ENCODE data around the gene EDDM13.

EDDM13 gene

DNA sequence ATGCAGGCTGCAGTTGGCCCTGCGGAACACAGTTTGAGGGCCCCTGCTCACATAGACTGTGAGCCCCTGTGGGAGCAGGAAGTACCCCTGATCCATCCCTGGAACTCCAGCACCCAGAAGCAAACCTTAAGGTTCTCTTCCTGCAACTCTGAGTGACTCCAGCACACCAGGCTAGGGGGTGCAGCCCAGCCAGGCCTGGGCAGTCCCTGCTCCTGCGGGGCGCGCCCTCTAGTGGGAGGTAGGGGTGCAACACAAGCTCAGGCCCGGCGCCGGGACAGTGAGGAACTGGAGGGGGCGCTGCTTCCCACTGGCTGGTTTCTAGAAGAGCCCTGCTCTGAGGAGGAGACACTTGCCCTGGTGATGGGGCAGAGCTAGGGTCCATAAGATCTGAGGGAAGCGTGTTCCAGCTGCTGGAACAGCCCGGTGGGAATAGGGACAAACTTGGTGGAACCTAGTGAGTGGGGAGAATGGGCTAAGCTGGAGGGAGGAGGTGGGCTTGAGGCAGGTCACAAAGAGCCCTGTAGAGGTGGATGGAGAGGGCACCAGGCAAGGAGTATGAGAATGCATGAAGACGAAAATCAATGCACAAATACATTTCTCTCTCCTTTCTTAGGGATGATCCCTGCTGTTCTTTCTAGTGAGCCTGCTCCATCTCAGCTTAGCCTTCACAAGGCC is 37.1 kb downstream of the EDDM13 start:
- Histone ChIP-seq H3K4me3 (ENCODE audit: low read length in 2 of 2) (no peak overlapping the region), H3K4me1 (ENCODE audit: control insufficient read depth, insufficient read depth, low read length) (peaks cover 6% of the 10 kb centered on the region), H3K27me3 (ENCODE audit: control insufficient read depth in 1 of 2, insufficient read depth in 2 of 2, low read length in 2 of 2) (no peaks in the 10 kb centered on the region), H3K36me3 (ENCODE audit: control insufficient read depth in 2 of 2, insufficient read depth in 2 of 2, low read length in 2 of 2) (peaks cover 0 to 4% of the 10 kb centered on the region in 2 donors), H3K9me3 (ENCODE audit: control insufficient read depth in 2 of 2, low read length in 2 of 2) (no peaks in the 10 kb centered on the region), H3K27ac (ENCODE audit: low read length) (no peak overlapping the region), H3K9ac (ENCODE audit: low read length in 2 of 2) (no peak overlapping the region)

- Histone ChIP-seq H3K9ac (ENCODE audit: low read length in 2 of 2) (no peak overlapping the region), H3K4me3 (ENCODE audit: low read length in 2 of 2) (no peak overlapping the region), H3K4me1 (ENCODE audit: control insufficient read depth, insufficient read depth, low read length) (peaks cover 9% of the 10 kb centered on the region), H3K27me3 (ENCODE audit: control insufficient read depth in 1 of 2, insufficient read depth in 2 of 2, low read length in 2 of 2) (no peaks in the 10 kb centered on the region), H3K27ac (ENCODE audit: low read length) (no peak overlapping the region), H3K36me3 (ENCODE audit: control insufficient read depth in 2 of 2, insufficient read depth in 2 of 2, low read length in 2 of 2) (peaks cover 0 to 4% of the 10 kb centered on the region in 2 donors), H3K9me3 (ENCODE audit: control insufficient read depth in 2 of 2, low read length in 2 of 2) (no peaks in the 10 kb centered on the region)
These were observed 37.9 kb downstream of the EDDM13 start for GRCh38 chr19:56310462-56310861.

DNA sequence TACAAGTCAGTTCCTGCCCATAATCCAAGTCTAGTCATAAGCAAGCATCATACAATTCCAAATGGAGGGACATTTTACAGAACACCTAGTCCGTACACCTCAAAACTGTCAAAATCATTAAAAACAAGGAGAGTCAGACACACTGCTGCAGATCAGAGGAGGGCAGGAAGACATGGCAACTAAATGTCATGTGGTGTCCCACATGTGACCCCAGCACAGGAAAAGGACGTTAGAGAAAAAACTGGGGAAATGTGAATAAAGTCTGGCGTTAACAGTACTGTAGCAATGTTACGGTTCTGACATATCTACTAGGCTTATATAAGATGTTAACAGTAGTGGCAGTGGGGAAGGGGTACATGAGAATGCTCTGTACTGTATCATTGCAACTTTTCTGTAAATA is 39.8 kb downstream of the EDDM13 start:
- Histone ChIP-seq H3K9me3 (ENCODE audit: control insufficient read depth in 2 of 2, low read length in 2 of 2) (no peaks in the 10 kb centered on the region), H3K4me3 (ENCODE audit: low read length in 2 of 2) (no peak overlapping the region), H3K27ac (ENCODE audit: low read length) (no peak overlapping the region), H3K36me3 (ENCODE audit: control insufficient read depth in 2 of 2, insufficient read depth in 2 of 2, low read length in 2 of 2) (peaks cover 0 to 4% of the 10 kb centered on the region in 2 donors), H3K9ac (ENCODE audit: low read length in 2 of 2) (no peak overlapping the region), H3K27me3 (ENCODE audit: control insufficient read depth in 1 of 2, insufficient read depth in 2 of 2, low read length in 2 of 2) (no peaks in the 10 kb centered on the region), H3K4me1 (ENCODE audit: control insufficient read depth, insufficient read depth, low read length) (peaks cover 15% of the 10 kb centered on the region)

DNA sequence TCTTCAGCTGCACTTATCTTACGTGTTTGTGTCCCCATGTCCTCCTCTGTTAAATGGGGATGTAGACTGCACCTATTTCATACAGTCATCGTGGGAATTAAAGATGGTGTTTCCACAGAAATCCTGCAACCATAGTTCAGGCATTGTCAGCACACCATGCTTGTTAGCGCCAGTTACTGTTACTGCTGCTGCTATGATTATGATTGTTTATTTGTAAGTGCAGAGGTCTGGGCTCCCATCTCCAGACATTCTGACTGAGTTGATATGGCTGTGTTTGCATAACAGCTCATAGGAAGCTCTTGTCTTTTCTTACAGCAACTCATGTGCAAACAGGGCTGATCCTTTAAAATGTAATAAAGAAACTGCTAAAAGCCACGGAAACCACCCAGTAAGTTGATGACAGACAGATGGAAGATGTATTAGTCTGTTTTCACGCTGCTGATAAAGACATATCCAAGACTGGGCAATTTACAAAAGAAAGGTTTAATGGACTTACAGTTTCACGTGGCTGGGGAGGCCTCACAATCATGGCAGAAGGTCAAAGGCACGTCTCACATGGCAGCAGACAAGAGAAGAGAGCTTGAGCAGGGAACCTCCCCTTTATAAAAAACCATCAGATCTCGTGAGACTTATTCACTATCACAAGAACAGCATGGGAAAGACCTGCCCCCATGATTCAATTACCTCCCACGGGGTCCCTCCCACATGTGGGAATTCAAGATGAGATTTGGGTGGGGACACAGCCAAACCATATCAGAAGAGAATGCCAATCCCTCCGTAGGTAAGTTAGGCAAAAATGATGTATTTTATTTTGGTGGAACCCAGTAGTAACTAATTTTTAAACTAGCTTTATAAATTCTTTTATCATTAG is 40.5 kb downstream of the EDDM13 start:
- no peak overlapping the region for H3K4me3 ChIP-seq (ENCODE audit: low read length in 2 of 2)
- H3K4me1 ChIP-seq (ENCODE audit: control insufficient read depth, insufficient read depth, low read length) = peaks cover 15% of the 10 kb centered on the region
- H3K9ac ChIP-seq (ENCODE audit: low read length in 2 of 2) = no peak overlapping the region
- H3K27me3 ChIP-seq (ENCODE audit: control insufficient read depth in 1 of 2, insufficient read depth in 2 of 2, low read length in 2 of 2) = no peaks in the 10 kb centered on the region
- no peaks in the 10 kb centered on the region for H3K9me3 ChIP-seq (ENCODE audit: control insufficient read depth in 2 of 2, low read length in 2 of 2)
- H3K36me3 ChIP-seq (ENCODE audit: control insufficient read depth in 2 of 2, insufficient read depth in 2 of 2, low read length in 2 of 2) = peaks cover 0 to 4% of the 10 kb centered on the region in 2 donors
- H3K27ac ChIP-seq (ENCODE audit: low read length) = no peak overlapping the region

GRCh38 chr19:56314018-56314380 is 41.5 kb downstream of the EDDM13 start:
- Histone ChIP-seq H3K9me3 (ENCODE audit: control insufficient read depth in 2 of 2, low read length in 2 of 2) (no peaks in the 10 kb centered on the region), H3K36me3 (ENCODE audit: control insufficient read depth in 2 of 2, insufficient read depth in 2 of 2, low read length in 2 of 2) (peaks cover 0 to 3% of the 10 kb centered on the region in 2 donors), H3K27me3 (ENCODE audit: control insufficient read depth in 1 of 2, insufficient read depth in 2 of 2, low read length in 2 of 2) (no peaks in the 10 kb centered on the region), H3K9ac (ENCODE audit: low read length in 2 of 2) (peak overlapping the region; percentile 88 to 93), H3K4me3 (ENCODE audit: low read length in 2 of 2) (peak overlapping the region; percentile 95 to 98), H3K4me1 (ENCODE audit: control insufficient read depth, insufficient read depth, low read length) (peaks cover 15% of the 10 kb centered on the region), H3K27ac (ENCODE audit: low read length) (peak overlapping the region; percentile 97)

- Histone ChIP-seq H3K27me3 (ENCODE audit: control insufficient read depth in 1 of 2, insufficient read depth in 2 of 2, low read length in 2 of 2) (no peaks in the 10 kb centered on the region), H3K27ac (ENCODE audit: low read length) (peak within 1 kb of the TSS; percentile 97), H3K9me3 (ENCODE audit: control insufficient read depth in 2 of 2, low read length in 2 of 2) (no peaks in the 10 kb centered on the region), H3K9ac (ENCODE audit: low read length in 2 of 2) (peak within 1 kb of the TSS; percentile 88 to 99), H3K4me1 (ENCODE audit: control insufficient read depth, insufficient read depth, low read length) (peaks cover 15% of the 10 kb centered on the region), H3K4me3 (ENCODE audit: low read length in 2 of 2) (peak within 1 kb of the TSS; percentile 95 to 98), H3K36me3 (ENCODE audit: control insufficient read depth in 2 of 2, insufficient read depth in 2 of 2, low read length in 2 of 2) (peaks cover 0 to 2% of the 10 kb centered on the region in 2 donors)
These were observed 42.0 kb downstream of the EDDM13 start, which contains the start of gene ZSCAN5A for GRCh38 chr19:56314381-56315076. Gene ZSCAN5A, minus strand, starts transcription at chr19:56314839. Its CDS starts 89,793 bp downstream, at chr19:56225046.

DNA sequence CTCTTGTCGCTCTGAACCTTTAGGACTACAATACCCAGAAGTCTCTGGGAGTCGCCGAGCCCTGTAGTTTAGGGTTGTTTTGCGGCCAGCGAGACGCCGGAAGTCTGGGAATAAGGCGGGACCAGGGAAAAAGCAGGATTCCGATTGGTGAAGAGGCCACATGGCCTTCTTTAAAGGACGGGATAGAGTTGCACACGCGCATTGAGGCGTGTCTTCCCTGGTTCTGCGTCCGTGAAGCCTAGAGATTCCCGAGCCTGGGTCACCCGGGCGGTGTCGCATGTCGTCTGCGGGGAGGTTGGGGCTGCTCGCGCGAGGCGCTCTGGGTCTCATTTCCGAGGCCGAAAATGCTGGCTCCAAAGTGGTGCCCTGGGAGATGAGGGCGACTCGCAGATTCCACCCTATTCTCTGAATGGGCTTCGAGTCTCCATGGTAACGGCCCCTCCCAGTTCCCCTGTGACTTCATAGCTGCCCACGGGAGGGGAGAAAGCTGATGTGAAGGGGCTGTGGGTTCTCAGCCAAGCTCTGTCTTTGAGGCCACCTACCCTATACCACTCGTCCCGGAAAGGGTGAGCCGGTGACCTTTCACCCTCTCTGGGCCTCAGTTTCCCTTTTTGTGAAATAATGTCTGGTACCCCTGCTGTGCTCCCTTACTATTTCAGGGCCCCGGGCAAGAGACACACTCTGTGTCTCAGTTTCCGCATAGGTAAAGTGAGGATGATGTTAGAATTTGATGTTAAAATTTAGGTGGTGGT is 42.7 kb downstream of the EDDM13 start:
- Histone ChIP-seq H3K27me3 (ENCODE audit: control insufficient read depth in 1 of 2, insufficient read depth in 2 of 2, low read length in 2 of 2) (no peaks in the 10 kb centered on the region), H3K9me3 (ENCODE audit: control insufficient read depth in 2 of 2, low read length in 2 of 2) (no peaks in the 10 kb centered on the region), H3K4me1 (ENCODE audit: control insufficient read depth, insufficient read depth, low read length) (peaks cover 15% of the 10 kb centered on the region), H3K4me3 (ENCODE audit: low read length in 2 of 2) (peak overlapping the region; percentile 95 to 98), H3K36me3 (ENCODE audit: control insufficient read depth in 2 of 2, insufficient read depth in 2 of 2, low read length in 2 of 2) (peaks cover 0 to 2% of the 10 kb centered on the region in 2 donors), H3K27ac (ENCODE audit: low read length) (peak overlapping the region; percentile 97), H3K9ac (ENCODE audit: low read length in 2 of 2) (peak overlapping the region; percentile 88 to 99)

DNA sequence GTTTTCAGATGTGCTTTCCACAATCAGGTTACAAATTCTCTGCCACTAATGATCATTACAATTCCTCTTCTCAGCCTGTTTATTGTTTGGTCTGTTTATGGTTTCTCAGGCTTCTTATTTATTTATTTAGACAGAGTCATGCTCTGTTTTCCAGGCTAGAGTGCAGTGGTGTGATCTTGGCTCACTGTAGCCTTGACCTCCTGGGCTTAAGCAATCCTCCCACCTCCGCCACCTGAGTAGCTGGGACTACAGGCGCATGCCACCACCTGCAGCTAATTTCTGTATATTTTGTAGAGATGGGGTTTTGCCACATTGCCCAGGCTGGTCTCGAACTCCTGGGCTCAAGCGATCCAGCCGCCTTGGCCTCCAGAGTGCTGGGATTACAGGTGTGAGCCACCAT is 44.2 kb downstream of the EDDM13 start:
- Histone ChIP-seq H3K9me3 (ENCODE audit: control insufficient read depth in 2 of 2, low read length in 2 of 2) (no peaks in the 10 kb centered on the region), H3K27ac (ENCODE audit: low read length) (no peak overlapping the region), H3K27me3 (ENCODE audit: control insufficient read depth in 1 of 2, insufficient read depth in 2 of 2, low read length in 2 of 2) (no peaks in the 10 kb centered on the region), H3K9ac (ENCODE audit: low read length in 2 of 2) (no peak overlapping the region), H3K36me3 (ENCODE audit: control insufficient read depth in 2 of 2, insufficient read depth in 2 of 2, low read length in 2 of 2) (peaks cover 0 to 2% of the 10 kb centered on the region in 2 donors), H3K4me1 (ENCODE audit: control insufficient read depth, insufficient read depth, low read length) (peaks cover 15% of the 10 kb centered on the region), H3K4me3 (ENCODE audit: low read length in 2 of 2) (no peak overlapping the region)

DNA sequence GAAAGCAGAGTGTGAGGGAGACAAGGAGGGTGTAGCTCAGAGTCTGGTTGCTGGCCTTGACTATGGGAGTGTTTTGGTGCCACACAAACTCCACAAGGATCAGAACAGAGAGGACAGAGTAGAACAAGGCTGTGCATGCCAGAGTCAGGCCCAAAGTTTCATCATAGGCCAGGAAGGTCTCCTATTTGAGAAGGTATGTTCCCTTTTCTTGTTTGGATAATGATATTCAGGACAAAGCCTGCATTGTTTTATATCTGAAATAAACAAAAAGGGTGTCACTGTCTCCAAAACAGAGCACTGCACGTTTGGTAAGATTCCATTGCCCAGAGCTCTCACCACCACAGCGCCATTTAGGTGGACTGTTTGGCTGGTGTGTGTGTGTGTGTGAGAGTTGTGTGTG is 45.2 kb downstream of the EDDM13 start:
- no peak overlapping the region for H3K27ac ChIP-seq (ENCODE audit: low read length)
- H3K36me3 ChIP-seq (ENCODE audit: control insufficient read depth in 2 of 2, insufficient read depth in 2 of 2, low read length in 2 of 2) = peaks cover 0 to 1% of the 10 kb centered on the region in 2 donors
- H3K9me3 ChIP-seq (ENCODE audit: control insufficient read depth in 2 of 2, low read length in 2 of 2) = no peaks in the 10 kb centered on the region
- no peak overlapping the region for H3K9ac ChIP-seq (ENCODE audit: low read length in 2 of 2)
- no peak overlapping the region for H3K4me3 ChIP-seq (ENCODE audit: low read length in 2 of 2)
- no peaks in the 10 kb centered on the region for H3K27me3 ChIP-seq (ENCODE audit: control insufficient read depth in 1 of 2, insufficient read depth in 2 of 2, low read length in 2 of 2)
- H3K4me1 ChIP-seq (ENCODE audit: control insufficient read depth, insufficient read depth, low read length) = peaks cover 15% of the 10 kb centered on the region

GRCh38 chr19:56319991-56320390 is 47.4 kb downstream of the EDDM13 start:
- Histone ChIP-seq H3K36me3 (ENCODE audit: control insufficient read depth in 2 of 2, insufficient read depth in 2 of 2, low read length in 2 of 2) (no peaks in the 10 kb centered on the region), H3K4me3 (ENCODE audit: low read length in 2 of 2) (no peak overlapping the region), H3K9ac (ENCODE audit: low read length in 2 of 2) (no peak overlapping the region), H3K27ac (ENCODE audit: low read length) (no peak overlapping the region), H3K27me3 (ENCODE audit: control insufficient read depth in 1 of 2, insufficient read depth in 2 of 2, low read length in 2 of 2) (no peaks in the 10 kb centered on the region), H3K9me3 (ENCODE audit: control insufficient read depth in 2 of 2, low read length in 2 of 2) (no peaks in the 10 kb centered on the region), H3K4me1 (ENCODE audit: control insufficient read depth, insufficient read depth, low read length) (peaks cover 9% of the 10 kb centered on the region)

Measured in stomach smooth muscle (tissue), 2 donors.